ENCODE data around the gene UBE2J2.

Gene UBE2J2

DNA sequence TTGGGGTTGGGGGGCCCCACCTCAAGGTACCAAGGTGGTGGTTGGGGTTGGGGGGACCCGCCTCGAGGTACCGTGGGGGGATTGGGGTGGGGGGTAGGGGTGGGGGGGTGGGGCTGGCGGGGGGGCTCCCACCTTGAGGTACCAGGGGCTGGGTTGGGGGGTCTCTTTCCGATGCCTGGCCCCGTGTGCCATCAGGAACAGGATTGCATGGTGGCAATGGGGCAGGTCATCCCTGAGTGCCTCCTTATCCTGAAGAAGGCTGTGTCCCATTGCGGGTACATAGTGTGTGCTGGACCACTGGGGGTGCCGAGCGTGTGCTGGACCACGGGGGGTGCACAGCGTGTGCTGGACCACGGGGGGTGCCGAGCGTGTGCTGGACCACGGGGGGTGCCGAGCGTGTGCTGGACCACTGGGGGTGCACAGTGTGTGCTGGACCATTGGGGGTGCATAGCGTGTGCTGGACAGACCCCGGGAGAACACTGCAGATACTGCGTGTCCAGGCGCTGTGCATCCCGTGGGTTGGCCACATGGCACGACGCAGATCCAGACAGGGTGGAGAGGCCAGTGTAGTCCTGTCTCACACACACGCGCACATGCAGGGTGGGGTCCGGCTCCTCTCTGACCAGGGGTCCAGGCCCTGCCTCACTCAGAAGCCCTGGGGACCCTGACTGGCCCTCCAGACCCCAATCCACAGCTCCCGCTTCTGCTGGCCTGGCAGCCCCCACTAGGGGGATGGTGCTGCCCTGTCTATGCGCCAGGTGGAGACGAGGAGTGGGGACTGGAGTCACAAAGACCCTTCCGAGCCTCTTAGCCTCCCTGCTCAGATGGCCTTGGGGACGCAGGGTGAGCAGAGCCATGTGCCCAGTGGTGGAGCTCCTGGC is 10.8 kb upstream of the UBE2J2 start:
- 96% methylated on average over 25 of the region's 32 CpGs for WGBS (ENCODE audit: insufficient coverage)
- H3K27ac ChIP-seq (ENCODE audit: insufficient read depth in 1 of 2, low read depth in 1 of 2, low read length in 2 of 2, poor library complexity in 1 of 2, severe bottlenecking in 2 of 2), result no peak overlapping the region
- POLR2A ChIA-PET, result no interaction called here

GRCh38 chr1:1283821-1284220 is 10.2 kb upstream of the UBE2J2 start:
- no peaks in the 10 kb centered on the region for H3K27me3 ChIP-seq (replicated peaks in 2 of 5; ENCODE audit: control insufficient read depth in 4 of 5, insufficient read depth in 5 of 5, low read length in 4 of 5)
- POLR2A ChIA-PET, result no interaction called here
- CTCF ChIA-PET, result interaction anchor here (1.4 to 1.7 kb wide), 2 partner anchors 8 to 21 kb away, joined by 3 to 4 read pairs; no protein-coding TSS in a partner anchor
- H3K27ac ChIP-seq (ENCODE audit: insufficient read depth in 1 of 2, low read depth in 1 of 2, low read length in 2 of 2, poor library complexity in 1 of 2, severe bottlenecking in 2 of 2), result no peak overlapping the region
- 7% methylated on average over 3 of the region's 9 CpGs for WGBS (ENCODE audit: insufficient coverage)
- H3K4me1 ChIP-seq (ENCODE audit: control extremely low read depth in 1 of 4, control insufficient read depth in 4 of 4, insufficient read depth in 4 of 4, low read length in 3 of 4), result no peaks in the 10 kb centered on the region
- no peak overlapping the region for H3K4me3 ChIP-seq (ENCODE audit: control insufficient read depth in 1 of 7, extremely low read depth in 1 of 7, insufficient read depth in 4 of 7, low read depth in 2 of 7, low read length in 6 of 7)
- DNase-seq, result peak; percentile 48 to 59 (median 56)
- no peaks in the 10 kb centered on the region for H3K9me3 ChIP-seq (ENCODE audit: control extremely low read depth in 1 of 5, control insufficient read depth in 4 of 5, insufficient read depth in 2 of 5, low read depth in 1 of 5, low read length in 4 of 5)
- H3K36me3 ChIP-seq (ENCODE audit: control insufficient read depth in 4 of 4, insufficient read depth in 4 of 4, low read length in 3 of 4), result no peaks in the 10 kb centered on the region

More for the DNA sequence above, 10.8 kb upstream of the UBE2J2 start:
- H3K4me1 ChIP-seq (ENCODE audit: control extremely low read depth in 1 of 4, control insufficient read depth in 4 of 4, insufficient read depth in 4 of 4, low read length in 3 of 4), result no peaks in the 10 kb centered on the region
- no peaks in the 10 kb centered on the region for H3K9me3 ChIP-seq (ENCODE audit: control extremely low read depth in 1 of 5, control insufficient read depth in 4 of 5, insufficient read depth in 2 of 5, low read depth in 1 of 5, low read length in 4 of 5)
- no peaks in the 10 kb centered on the region for H3K36me3 ChIP-seq (ENCODE audit: control insufficient read depth in 4 of 4, insufficient read depth in 4 of 4, low read length in 3 of 4)
- no peak overlapping the region for H3K4me3 ChIP-seq (ENCODE audit: control insufficient read depth in 1 of 7, extremely low read depth in 1 of 7, insufficient read depth in 4 of 7, low read depth in 2 of 7, low read length in 6 of 7)
- CTCF ChIA-PET, result interaction anchor here (1.4 to 1.7 kb wide), 2 partner anchors 7 to 21 kb away, joined by 3 to 4 read pairs; no protein-coding TSS in a partner anchor
- DNase-seq, result no peak
- no peaks in the 10 kb centered on the region for H3K27me3 ChIP-seq (replicated peaks in 2 of 5; ENCODE audit: control insufficient read depth in 4 of 5, insufficient read depth in 5 of 5, low read length in 4 of 5)

- Histone ChIP-seq H3K27me3 (replicated peaks in 2 of 5; ENCODE audit: control insufficient read depth in 4 of 5, insufficient read depth in 5 of 5, low read length in 4 of 5) (no peaks in the 10 kb centered on the region), H3K4me1 (ENCODE audit: control extremely low read depth in 1 of 4, control insufficient read depth in 4 of 4, insufficient read depth in 4 of 4, low read length in 3 of 4) (no peaks in the 10 kb centered on the region), H3K4me3 (ENCODE audit: control insufficient read depth in 1 of 7, extremely low read depth in 1 of 7, insufficient read depth in 4 of 7, low read depth in 2 of 7, low read length in 6 of 7) (no peak overlapping the region), H3K36me3 (ENCODE audit: control insufficient read depth in 4 of 4, insufficient read depth in 4 of 4, low read length in 3 of 4) (no peaks in the 10 kb centered on the region), H3K27ac (ENCODE audit: insufficient read depth in 1 of 2, low read depth in 1 of 2, low read length in 2 of 2, poor library complexity in 1 of 2, severe bottlenecking in 2 of 2) (no peak overlapping the region), H3K9me3 (ENCODE audit: control extremely low read depth in 1 of 5, control insufficient read depth in 4 of 5, insufficient read depth in 2 of 5, low read depth in 1 of 5, low read length in 4 of 5) (no peaks in the 10 kb centered on the region)
- ChIA-PET CTCF (interaction anchor here (1.4 kb wide), 1 partner anchor 9 kb away, joined by 3 read pairs; no protein-coding TSS in a partner anchor), POLR2A (no interaction called here)
- peak in 2 of 3 donors; percentile 41 to 48 for DNase-seq
- 92% methylated on average over 10 of the region's 14 CpGs for WGBS (ENCODE audit: insufficient coverage)
Observed at GRCh38 chr1:1282998-1283397, 9.3 kb upstream of the UBE2J2 start.

GRCh38 chr1:1281533-1282321 is 8.1 kb upstream of the UBE2J2 start:
- ChIA-PET CTCF (no interaction called here), POLR2A (no interaction called here)
- no peaks in the 10 kb centered on the region for H3K27me3 ChIP-seq (replicated peaks in 2 of 5; ENCODE audit: control insufficient read depth in 4 of 5, insufficient read depth in 5 of 5, low read length in 4 of 5)
- H3K9me3 ChIP-seq (ENCODE audit: control extremely low read depth in 1 of 5, control insufficient read depth in 4 of 5, insufficient read depth in 2 of 5, low read depth in 1 of 5, low read length in 4 of 5), result no peaks in the 10 kb centered on the region
- DNase-seq, result peak in 1 of 3 donors; percentile 47
- WGBS (ENCODE audit: insufficient coverage), result 85% methylated on average over 19 of the region's 26 CpGs
- H3K36me3 ChIP-seq (ENCODE audit: control insufficient read depth in 4 of 4, insufficient read depth in 4 of 4, low read length in 3 of 4), result no peaks in the 10 kb centered on the region
- H3K4me1 ChIP-seq (ENCODE audit: control extremely low read depth in 1 of 4, control insufficient read depth in 4 of 4, insufficient read depth in 4 of 4, low read length in 3 of 4), result no peaks in the 10 kb centered on the region
- no peak overlapping the region for H3K27ac ChIP-seq (ENCODE audit: insufficient read depth in 1 of 2, low read depth in 1 of 2, low read length in 2 of 2, poor library complexity in 1 of 2, severe bottlenecking in 2 of 2)
- H3K4me3 ChIP-seq (ENCODE audit: control insufficient read depth in 1 of 7, extremely low read depth in 1 of 7, insufficient read depth in 4 of 7, low read depth in 2 of 7, low read length in 6 of 7), result no peak overlapping the region

- Histone ChIP-seq H3K4me3 (ENCODE audit: control insufficient read depth in 1 of 7, extremely low read depth in 1 of 7, insufficient read depth in 4 of 7, low read depth in 2 of 7, low read length in 6 of 7) (no peak overlapping the region), H3K27me3 (replicated peaks in 2 of 5; ENCODE audit: control insufficient read depth in 4 of 5, insufficient read depth in 5 of 5, low read length in 4 of 5) (no peaks in the 10 kb centered on the region), H3K9me3 (ENCODE audit: control extremely low read depth in 1 of 5, control insufficient read depth in 4 of 5, insufficient read depth in 2 of 5, low read depth in 1 of 5, low read length in 4 of 5) (no peaks in the 10 kb centered on the region), H3K36me3 (ENCODE audit: control insufficient read depth in 4 of 4, insufficient read depth in 4 of 4, low read length in 3 of 4) (no peaks in the 10 kb centered on the region), H3K27ac (ENCODE audit: insufficient read depth in 1 of 2, low read depth in 1 of 2, low read length in 2 of 2, poor library complexity in 1 of 2, severe bottlenecking in 2 of 2) (no peak overlapping the region), H3K4me1 (ENCODE audit: control extremely low read depth in 1 of 4, control insufficient read depth in 4 of 4, insufficient read depth in 4 of 4, low read length in 3 of 4) (no peaks in the 10 kb centered on the region)
- WGBS (ENCODE audit: insufficient coverage), result 98% methylated on average over 17 of the region's 21 CpGs
- ChIA-PET CTCF (interaction anchor here (1.0 kb wide), 1 partner anchor 31 kb away, joined by 4 read pairs; no protein-coding TSS in a partner anchor), POLR2A (no interaction called here)
- no peak for DNase-seq
Observed at GRCh38 chr1:1280782-1281481, 7.3 kb upstream of the UBE2J2 start.

- no peak for DNase-seq
- Histone ChIP-seq H3K9me3 (ENCODE audit: control extremely low read depth in 1 of 5, control insufficient read depth in 4 of 5, insufficient read depth in 2 of 5, low read depth in 1 of 5, low read length in 4 of 5) (no peaks in the 10 kb centered on the region), H3K27me3 (replicated peaks in 2 of 5; ENCODE audit: control insufficient read depth in 4 of 5, insufficient read depth in 5 of 5, low read length in 4 of 5) (no peaks in the 10 kb centered on the region), H3K36me3 (ENCODE audit: control insufficient read depth in 4 of 4, insufficient read depth in 4 of 4, low read length in 3 of 4) (no peaks in the 10 kb centered on the region), H3K27ac (ENCODE audit: insufficient read depth in 1 of 2, low read depth in 1 of 2, low read length in 2 of 2, poor library complexity in 1 of 2, severe bottlenecking in 2 of 2) (no peak overlapping the region), H3K4me3 (ENCODE audit: control insufficient read depth in 1 of 7, extremely low read depth in 1 of 7, insufficient read depth in 4 of 7, low read depth in 2 of 7, low read length in 6 of 7) (no peak overlapping the region), H3K4me1 (ENCODE audit: control extremely low read depth in 1 of 4, control insufficient read depth in 4 of 4, insufficient read depth in 4 of 4, low read length in 3 of 4) (peaks cover 0 to 9% (median 9%) of the 10 kb centered on the region in 4 experiments)
- WGBS (ENCODE audit: insufficient coverage), result 96% methylated on average over 14 of the region's 17 CpGs
- CTCF ChIA-PET, result interaction anchor here (1.2 to 1.6 kb wide), 2 partner anchors 11 to 56 kb away, joined by 4 read pairs; no protein-coding TSS in a partner anchor
- POLR2A ChIA-PET, result no interaction called here
Observed at GRCh38 chr1:1279028-1279427, 5.4 kb upstream of the UBE2J2 start.

Measured in common myeloid progenitor, CD34-positive (primary cell).